IPS DF 4.7 (cell line): ENCODE measurements around the gene MAGEA4.

Experiments used
- DNase-seq: peaks from one replicate; pipeline ENCODE4 v3.0.0-alpha.2; 2013; ENCODE audit warnings: low spot score; ENCODE audit errors: extremely low read depth

The MAGEA4 gene

DNA sequence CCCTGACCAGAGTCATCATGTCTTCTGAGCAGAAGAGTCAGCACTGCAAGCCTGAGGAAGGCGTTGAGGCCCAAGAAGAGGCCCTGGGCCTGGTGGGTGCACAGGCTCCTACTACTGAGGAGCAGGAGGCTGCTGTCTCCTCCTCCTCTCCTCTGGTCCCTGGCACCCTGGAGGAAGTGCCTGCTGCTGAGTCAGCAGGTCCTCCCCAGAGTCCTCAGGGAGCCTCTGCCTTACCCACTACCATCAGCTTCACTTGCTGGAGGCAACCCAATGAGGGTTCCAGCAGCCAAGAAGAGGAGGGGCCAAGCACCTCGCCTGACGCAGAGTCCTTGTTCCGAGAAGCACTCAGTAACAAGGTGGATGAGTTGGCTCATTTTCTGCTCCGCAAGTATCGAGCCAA, 11.0 kb downstream of the MAGEA4 start:
- no peak for DNase-seq

DNA sequence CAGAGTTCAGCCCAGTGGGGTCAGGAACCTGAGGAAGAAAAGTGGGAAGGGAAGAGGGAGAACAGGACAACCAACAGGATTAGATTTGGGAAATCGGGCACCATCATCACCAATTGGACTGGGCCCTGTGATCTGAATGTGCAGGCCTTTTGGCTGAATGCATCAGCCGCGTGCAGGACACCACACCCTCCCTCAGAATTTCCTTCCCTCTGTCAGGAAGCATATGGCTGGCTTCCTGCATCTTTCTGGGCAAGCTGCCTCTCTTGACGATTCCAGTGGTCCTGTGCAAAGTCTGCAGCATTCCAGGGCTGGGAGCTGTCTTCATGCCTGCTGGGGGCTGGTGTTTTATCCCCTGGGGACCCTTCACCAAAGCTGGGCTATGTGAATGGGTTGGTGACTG, 16.4 kb downstream of the MAGEA4 start:
- no peak for DNase-seq

DNA sequence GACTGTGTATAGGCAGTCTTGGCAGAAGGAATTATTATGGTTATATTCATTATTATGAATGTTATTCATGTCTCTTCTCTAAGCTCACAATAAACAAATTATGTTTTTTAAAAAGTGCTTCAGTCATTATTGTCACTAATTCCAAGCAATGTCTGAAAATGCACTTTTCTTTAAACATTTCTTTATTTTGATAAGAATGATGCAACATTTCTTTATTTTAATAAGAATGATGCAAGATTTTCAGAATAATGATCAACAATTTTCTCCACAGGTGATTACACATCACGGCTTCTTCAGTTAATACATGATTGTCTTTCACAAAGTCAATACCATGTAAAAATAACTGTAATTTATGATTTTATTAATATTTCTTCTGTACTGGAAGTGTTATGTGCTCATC, 22.7 kb downstream of the MAGEA4 start:
- DNase-seq, result no peak

DNA sequence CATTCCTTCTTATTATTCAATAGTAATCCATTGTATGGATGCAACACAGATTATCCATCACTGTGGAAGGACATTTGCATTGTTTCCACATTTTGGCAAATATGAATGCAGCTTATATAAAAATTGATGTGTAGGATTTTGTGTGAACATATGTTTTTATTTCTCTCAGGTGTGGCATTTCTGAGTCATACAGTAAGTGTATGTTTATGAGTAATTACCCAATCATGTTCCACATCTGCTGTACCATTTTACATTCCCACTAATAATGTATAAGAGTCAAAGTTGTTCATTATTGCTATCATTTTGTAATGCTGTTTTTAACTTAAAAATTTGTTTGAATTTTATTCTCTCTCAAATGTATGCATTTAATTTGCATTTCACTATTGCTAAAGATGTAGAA, 25.5 kb downstream of the MAGEA4 start:
- DNase-seq, result no peak

DNA sequence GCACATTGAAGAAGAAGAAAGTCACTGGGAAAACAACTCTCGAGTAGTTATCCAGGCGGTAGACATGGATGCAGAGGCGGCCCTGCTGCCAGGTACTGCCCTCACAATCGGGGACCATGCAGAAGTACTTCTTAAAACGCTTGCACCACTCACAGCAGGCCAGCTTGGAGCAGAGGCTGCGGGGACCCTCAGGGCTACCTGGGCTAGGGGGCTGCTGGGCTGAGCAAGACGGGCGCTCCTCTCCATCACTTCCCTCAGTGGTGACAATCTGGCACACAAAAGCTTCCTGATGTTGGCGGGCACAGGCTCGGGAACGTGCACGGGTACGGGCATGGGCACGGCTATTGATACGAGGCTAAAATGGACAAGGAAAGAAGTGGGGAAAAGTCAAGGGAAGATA, 42.0 kb downstream of the MAGEA4 start:
- no peak for DNase-seq

DNA sequence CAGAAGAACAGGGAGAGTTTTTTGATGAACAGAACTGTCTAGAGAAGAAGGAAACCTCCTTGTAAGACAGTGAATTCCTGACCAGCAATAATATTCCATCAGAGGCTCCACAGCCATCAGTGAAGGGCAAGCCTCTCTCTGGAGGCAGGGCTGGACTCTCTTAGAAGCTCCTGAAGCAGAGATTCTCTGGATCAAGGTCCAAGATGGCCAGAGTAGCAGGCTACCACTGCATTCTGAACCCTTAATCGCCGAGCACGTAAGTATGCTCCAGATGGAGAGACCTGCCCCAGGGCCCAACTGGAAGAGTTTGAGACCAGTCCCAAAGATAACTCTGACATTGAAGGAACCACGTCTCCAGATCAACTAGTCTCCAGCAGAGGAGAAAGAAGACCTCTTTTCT, 45.4 kb downstream of the MAGEA4 start:
- no peak for DNase-seq

DNA sequence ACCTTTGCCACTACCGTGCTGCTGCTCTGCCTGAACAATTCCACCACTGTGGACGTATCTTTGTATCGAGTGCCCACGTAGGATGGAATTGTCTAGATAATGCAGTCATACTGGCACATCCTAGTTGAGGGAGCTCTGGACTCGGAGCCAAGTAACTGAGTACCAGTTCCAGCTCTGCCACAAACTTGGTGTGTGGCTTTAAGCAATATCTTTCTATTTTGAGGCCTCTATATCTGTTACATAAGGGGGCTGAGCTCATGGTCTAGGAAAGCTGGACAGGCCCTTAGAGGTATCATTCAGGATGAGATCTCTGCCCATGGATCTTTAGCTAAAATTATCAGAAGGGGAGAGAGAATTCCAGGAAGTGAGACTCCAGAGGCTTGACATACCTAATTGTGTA, 49.3 kb downstream of the MAGEA4 start:
- no peak for DNase-seq

DNA sequence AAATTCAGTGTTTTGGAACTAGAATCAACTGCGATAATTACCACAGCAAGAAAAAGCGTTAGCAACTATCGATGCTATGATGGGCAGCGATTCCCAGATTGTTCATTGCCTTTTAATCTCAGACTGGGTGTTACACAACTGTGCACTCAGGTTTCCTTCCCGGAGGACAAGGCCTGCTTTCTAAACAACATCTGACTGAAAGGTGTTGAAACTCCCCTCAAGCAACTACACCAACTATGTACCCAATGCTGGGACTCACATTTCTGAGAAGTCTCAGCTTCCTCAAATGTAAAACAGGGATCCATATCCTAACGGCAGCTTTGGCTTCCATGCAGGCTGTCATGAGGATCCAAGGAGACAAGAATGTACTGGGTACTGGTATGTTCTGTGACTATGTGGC, 53.5 kb downstream of the MAGEA4 start:
- no peak for DNase-seq

DNA sequence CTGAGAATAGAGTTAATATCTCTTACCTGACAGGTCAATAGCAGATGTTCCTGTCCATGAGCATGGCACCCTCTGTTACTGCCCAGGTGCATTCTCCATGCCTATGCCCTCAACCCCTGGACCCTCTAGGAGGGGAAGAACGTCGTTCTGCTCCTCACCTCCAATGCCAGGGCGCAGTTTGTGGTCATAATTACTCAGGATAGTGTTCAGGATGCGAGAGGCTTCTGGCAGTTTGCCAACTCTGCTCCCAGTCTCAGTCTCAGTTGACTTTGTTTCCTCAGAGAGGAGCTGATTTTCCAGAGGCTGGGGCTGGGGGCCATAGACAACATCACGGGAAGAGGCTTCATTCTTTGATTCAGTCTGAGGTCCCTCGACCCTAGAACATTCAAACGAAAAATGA, 57.3 kb downstream of the MAGEA4 start:
- no peak for DNase-seq

DNA sequence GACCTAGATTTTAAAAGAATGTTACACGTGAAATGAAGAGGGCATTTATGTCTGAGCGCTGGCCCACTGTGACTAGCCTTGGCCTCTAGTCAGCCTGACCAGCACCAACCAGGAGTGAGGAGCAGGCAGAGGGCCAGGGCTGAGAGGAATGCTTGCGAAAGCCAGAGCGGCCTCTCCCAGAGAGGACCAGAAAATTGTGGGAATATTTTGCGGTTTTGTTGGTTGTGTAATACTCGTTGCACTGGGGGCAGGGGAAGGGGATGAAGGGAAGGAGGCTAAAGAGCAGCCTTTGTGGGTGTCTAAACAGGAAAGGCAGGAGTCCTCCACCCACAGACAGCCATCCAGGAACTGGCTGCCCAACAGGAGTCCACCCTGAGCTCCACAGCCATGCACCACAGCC, 58.0 kb downstream of the MAGEA4 start:
- DNase-seq, result no peak

DNA sequence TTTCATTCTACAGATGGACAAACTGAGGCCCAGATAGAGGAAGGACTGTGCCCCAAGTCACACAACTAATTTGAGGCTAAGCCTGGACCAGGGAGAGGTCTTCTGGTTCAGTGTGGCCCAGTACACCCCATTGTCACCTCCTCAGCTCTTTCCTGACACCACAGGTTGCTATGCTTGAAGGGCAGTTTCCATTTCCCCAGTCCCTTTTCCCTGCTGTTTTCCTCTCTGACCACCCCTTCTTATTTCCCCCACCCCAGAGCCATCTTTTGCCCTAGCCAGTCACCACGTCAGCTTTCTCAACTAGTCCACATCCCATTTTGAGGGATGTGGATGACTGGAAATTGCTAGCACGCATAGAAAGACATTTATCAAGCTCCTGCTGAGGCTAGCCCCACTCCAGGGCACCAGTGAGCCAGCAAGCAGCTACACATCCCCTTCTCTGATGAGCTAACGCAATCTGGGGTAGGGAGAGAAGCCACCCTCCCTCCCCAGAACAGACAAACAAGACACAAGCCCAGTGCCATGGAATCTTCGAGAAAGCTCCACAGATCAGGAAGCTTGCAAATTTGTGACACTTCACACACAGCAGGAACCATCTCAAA, 60.5 kb downstream of the MAGEA4 start:
- DNase-seq, result no peak

DNA sequence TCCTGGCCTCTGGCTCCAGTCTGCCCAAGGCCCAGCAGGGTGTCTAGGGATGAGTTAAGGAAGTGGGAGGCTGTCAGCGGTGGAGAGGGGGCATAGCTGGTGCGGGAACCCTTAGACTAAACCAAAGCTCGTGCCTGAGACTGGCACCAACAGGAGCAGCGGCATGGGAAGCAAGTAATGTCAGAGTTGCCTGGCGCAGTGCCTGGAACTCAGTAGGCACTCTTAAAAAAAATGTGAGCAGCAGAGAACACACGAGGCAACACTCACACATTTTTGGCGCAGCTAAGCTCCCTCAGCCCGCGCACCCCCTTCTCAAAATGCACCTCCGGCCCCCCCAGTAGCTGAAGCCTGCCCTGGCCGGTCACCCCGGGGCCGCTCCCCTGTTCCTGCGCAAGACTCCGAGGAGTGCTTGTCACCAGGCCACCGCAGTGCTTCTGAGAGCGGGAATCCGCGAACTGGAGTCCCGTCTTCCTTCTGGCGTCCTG, 61.2 kb downstream of the MAGEA4 start:
- no peak for DNase-seq
